Smooth muscle cell of the coronary artery (primary cell): ENCODE measurements around the gene MARCKSL1. TPM values are rescaled to one million over a fixed set of nuclear protein-coding genes. Genes with fewer than 3 reads are reported as not detected.

Experiments
- total RNA-seq: library from RNA; depleted of rRNA; stranded (reverse); fragments of >200 nt; gene quantifications from 2 replicates; pipeline ENCODE4 v1.2.3, GENCODE V29; 2014; ENCODE audit warnings: low replicate concordance

The MARCKSL1 gene, protein sequence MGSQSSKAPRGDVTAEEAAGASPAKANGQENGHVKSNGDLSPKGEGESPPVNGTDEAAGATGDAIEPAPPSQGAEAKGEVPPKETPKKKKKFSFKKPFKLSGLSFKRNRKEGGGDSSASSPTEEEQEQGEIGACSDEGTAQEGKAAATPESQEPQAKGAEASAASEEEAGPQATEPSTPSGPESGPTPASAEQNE
- total RNA-seq = 13.3 and 54.2 TPM in 2 replicates

DNA sequence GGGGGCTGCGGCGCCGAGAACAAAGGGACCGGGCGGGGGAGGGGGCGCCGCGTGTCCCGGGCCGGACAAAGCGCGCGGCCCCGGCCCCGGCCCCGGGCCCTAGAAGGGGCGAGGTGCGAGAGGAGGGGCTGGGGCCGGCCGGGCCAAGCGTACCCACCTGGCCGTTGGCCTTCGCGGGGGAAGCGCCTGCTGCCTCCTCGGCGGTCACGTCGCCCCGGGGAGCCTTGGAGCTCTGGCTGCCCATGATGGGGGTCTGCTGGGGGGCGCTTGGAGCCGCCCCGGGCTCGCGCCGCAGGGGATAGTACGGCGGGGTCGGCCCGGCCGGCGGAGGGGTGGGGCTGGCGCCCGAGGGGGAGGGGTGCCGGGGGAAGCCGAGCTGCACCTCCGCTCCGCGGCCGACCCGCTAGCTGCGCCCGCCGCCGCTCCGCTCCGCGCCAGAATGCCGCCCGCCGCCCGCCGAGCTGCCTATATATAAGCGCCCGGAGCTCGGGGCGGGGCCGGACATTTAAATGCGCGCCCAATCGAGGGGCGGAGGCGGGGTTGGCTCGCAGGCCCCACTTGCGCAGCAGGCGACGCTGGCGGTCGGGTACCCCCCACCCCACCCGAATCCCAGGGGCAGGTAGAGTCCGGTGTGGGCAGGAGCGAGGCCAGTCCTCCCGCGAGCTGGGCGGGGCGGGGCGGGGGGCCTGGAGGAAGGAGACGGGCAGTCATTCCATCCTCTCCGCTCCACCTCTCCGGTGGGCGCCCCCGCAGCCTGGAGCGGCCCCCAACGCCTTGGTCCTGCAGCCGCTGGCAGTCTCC is at the start of gene MARCKSL1:
TSS of gene MARCKSL1 (minus strand) at position 444 of the 801 bp plus-strand sequence. CDS start at position 244, 200 bp downstream.

DNA sequence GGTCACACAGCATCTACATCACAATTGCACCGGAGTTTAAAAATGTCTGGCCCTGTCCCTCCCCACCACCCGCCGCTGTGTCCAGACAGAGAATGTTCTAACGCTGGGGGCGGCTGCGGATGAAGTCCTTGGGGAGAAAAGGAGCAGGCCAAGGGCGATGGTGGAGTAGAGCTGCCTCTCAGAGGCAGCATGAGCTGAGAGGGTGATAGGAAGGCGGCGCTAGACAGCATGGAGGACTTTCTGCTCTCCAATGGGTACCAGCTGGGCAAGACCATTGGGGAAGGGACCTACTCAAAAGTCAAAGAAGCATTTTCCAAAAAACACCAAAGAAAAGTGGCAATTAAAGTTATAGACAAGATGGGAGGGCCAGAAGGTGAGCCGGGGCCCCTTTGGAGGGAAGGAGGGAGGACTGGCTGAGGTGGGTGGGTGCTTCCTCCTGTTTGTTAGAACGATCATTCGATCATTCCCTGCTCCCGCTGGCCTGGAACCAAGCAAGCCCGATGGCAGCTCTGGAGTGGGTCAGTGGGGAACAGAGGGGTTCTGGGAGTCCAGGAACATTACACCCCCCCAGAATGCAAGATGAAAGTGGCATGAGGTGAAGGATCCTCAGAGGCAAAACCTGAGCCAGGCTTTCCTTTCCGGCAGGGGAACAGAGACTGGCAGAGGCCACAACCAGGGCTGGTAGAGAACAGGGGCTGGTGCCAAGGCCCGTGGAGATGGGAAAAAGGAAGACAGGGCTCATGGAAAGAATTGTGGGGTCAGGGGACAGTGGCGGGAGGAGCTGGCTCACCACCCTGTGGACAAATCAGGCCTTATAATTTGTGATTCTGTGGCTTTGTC is 26.7 kb upstream of the MARCKSL1 start, which contains the start of the genes FAM229A and TSSK3:
TSS of gene FAM229A (minus strand) at position 12 of the 840 bp plus-strand sequence. CDS start 394 bp downstream, outside the sequence.
TSS of gene TSSK3 (plus strand) at position 66 of the 840 bp plus-strand sequence. CDS start at position 229, 163 bp downstream.

DNA sequence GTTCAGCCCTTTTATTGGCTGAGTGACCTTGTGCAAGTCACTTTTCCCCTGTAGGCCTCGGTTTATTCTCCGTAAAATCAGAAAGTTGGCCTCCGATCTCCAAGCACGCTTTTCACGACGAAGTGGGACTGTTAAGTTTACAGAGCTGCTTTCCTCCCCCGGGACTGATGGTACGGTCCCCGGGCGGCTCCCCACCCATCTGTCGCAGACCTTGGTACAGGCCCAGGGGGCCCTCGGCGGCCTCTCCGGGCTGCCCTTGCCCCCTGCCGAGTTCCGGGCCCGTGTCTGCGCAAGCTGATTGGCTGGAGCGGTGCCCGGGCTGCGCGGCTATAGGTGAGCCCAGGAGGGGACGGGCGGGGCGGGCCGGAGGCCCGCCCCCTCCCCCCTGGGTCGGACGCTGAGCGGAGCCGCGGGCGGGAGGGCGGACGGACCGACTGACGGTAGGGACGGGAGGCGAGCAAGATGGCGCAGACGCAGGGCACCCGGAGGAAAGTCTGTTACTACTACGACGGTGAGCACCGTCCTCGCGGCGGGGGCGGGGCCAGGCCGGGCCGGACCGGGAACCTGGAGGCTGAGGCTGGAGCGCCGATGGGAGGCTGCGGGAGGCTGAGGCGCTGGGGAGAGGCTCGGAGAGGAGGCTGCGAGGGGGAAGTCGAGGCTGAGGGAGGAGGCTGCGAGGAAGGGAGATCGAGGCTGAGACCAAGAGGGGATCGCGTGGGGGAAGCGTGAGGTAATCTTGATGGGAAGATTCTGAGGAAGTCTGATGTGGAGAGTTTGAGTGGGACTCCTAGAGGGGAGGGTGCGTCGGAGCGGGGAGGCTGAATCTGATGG is 44.1 kb downstream of the MARCKSL1 start, which contains the start of gene HDAC1:
TSS of gene HDAC1 (plus strand) at position 376 of the 831 bp plus-strand sequence. CDS start at position 463, 87 bp downstream.

Other genes starting within 250 kb of the MARCKSL1 start
- 16.3 and 25.6 TPM in 2 replicates for gene KPNA6, start 228.2 kb downstream of the MARCKSL1 start, total RNA-seq
- gene TXLNA, start 156.6 kb downstream of the MARCKSL1 start, total RNA-seq = 57.8 and 69.2 TPM in 2 replicates
- 8.2 and 33.6 TPM in 2 replicates for gene CCDC28B, start 135.6 kb downstream of the MARCKSL1 start, total RNA-seq
- gene IQCC, start 130.6 kb downstream of the MARCKSL1 start, total RNA-seq = 1.3 and 1.6 TPM in 2 replicates
- gene DCDC2B, start 127.1 kb downstream of the MARCKSL1 start, total RNA-seq = not detected in 2 replicates
- gene TMEM234, start 113.9 kb downstream of the MARCKSL1 start, total RNA-seq = 14.0 and 14.6 TPM in 2 replicates
- gene EIF3I, start 113.8 kb downstream of the MARCKSL1 start, total RNA-seq = 412 and 639 TPM in 2 replicates
- 1.6 and 2.7 TPM in 2 replicates for gene FAM167B, start 89.0 kb downstream of the MARCKSL1 start, total RNA-seq
- gene LCK, start 85.0 kb downstream of the MARCKSL1 start, total RNA-seq = not detected in 2 replicates
- gene HDAC1, start 44.1 kb downstream of the MARCKSL1 start, total RNA-seq = 71.0 and 91.6 TPM in 2 replicates
- 0.30 and 1.9 TPM in 2 replicates for gene FAM229A, start 26.3 kb upstream of the MARCKSL1 start, total RNA-seq
- gene TSSK3, start 26.3 kb upstream of the MARCKSL1 start, total RNA-seq = 0.15 and 0.59 TPM in 2 replicates
- gene BSDC1, start 58.2 kb upstream of the MARCKSL1 start, total RNA-seq = 37.9 and 52.7 TPM in 2 replicates
- gene ZBTB8B, start 128.8 kb upstream of the MARCKSL1 start, total RNA-seq = 0.23 TPM in 1 of 2 replicates, not detected in the other
- 3.7 and 7.4 TPM in 2 replicates for gene ZBTB8A, start 203.2 kb upstream of the MARCKSL1 start, total RNA-seq